Fibroblast of skin of scalp (primary cell): ENCODE data around the gene THSD4.

Source experiments
- DNase-seq: peaks from one replicate; pipeline ENCODE4 v3.0.0-alpha.2; 2013

The THSD4 gene

GRCh38 chr15:71800835-71801745, 685.8 kb downstream of the THSD4 start:
- DNase-seq, result peak; percentile 76

- no peak for DNase-seq
These were observed 686.8 kb downstream of the THSD4 start for GRCh38 chr15:71801935-71802655.

- no peak for DNase-seq
These were observed 687.5 kb downstream of the THSD4 start for GRCh38 chr15:71802770-71803169.

- DNase-seq, result no peak
These were observed 689.0 kb downstream of the THSD4 start for GRCh38 chr15:71804226-71804625.

GRCh38 chr15:71804695-71805470, 689.6 kb downstream of the THSD4 start:
- DNase-seq, result peak; percentile 17

- peak; percentile 47 for DNase-seq
These were observed 691.2 kb downstream of the THSD4 start for GRCh38 chr15:71806452-71806931.

GRCh38 chr15:71807125-71807629, 691.9 kb downstream of the THSD4 start:
- DNase-seq, result peak; percentile 18

- peak; percentile 55 for DNase-seq
These were observed 692.4 kb downstream of the THSD4 start for GRCh38 chr15:71807691-71808091.

- no peak for DNase-seq
These were observed 693.2 kb downstream of the THSD4 start for GRCh38 chr15:71808311-71809020.

GRCh38 chr15:71809346-71809745, 694.1 kb downstream of the THSD4 start:
- DNase-seq, result no peak

GRCh38 chr15:71810256-71811035, 695.2 kb downstream of the THSD4 start, which contains the start of gene NR2E3:
Gene NR2E3 (plus strand): TSS chr15:71810554. CDS start chr15:71810744, 190 bp downstream.
- no peak for DNase-seq

- DNase-seq, result no peak
These were observed 695.9 kb downstream of the THSD4 start for GRCh38 chr15:71811036-71811736.

- DNase-seq, result no peak
These were observed 696.8 kb downstream of the THSD4 start for GRCh38 chr15:71811752-71812735.

GRCh38 chr15:71812966-71813722, 697.9 kb downstream of the THSD4 start:
- no peak for DNase-seq

- no peak for DNase-seq
These were observed 698.6 kb downstream of the THSD4 start for GRCh38 chr15:71813723-71814470.

- DNase-seq, result no peak
These were observed 700.0 kb downstream of the THSD4 start for GRCh38 chr15:71815301-71815700.

GRCh38 chr15:71817351-71817750, 702.1 kb downstream of the THSD4 start:
- no peak for DNase-seq
